Measurements from ENCODE around the gene HDGFL2. TPM values are rescaled to one million over a fixed set of nuclear protein-coding genes. Genes with fewer than 3 reads are reported as not detected.

HDGFL2 gene
- total and polyA plus RNA-seq, 4 donors: 36.5 to 47.0 (median 38.8) TPM

GRCh38 chr19:4428326-4428975 lies 43.6 kb upstream of the HDGFL2 start:
- no peak for TF ChIP-seq CTCF (IDR thresholded peaks at IDR 0.05; ENCODE audit: control extremely low read depth, extremely low read depth)
- no peak overlapping the region for H3K9ac ChIP-seq (ENCODE audit: insufficient read depth in 1 of 2, low read length in 2 of 2)
- peaks cover 0 to 2% (median 0%) of the 10 kb centered on the region in 4 donors for H3K9me3 ChIP-seq (ENCODE audit: control insufficient read depth in 4 of 4, insufficient read depth in 3 of 4, low read length in 3 of 4)
- no peak overlapping the region for H3K4me3 ChIP-seq
- H3K36me3 ChIP-seq (ENCODE audit: control insufficient read depth in 4 of 4, insufficient read depth in 4 of 4, low read length in 4 of 4): peaks cover 2 to 18% (median 7%) of the 10 kb centered on the region in 4 donors
- H3K27ac ChIP-seq (ENCODE audit: low read depth in 1 of 2, low read length in 1 of 2): no peak overlapping the region
- DNase-seq (no peak), ATAC-seq (ENCODE audit: insufficient read depth, low FRiP score) (no peak)
- no peaks in the 10 kb centered on the region for H3K27me3 ChIP-seq (ENCODE audit: control insufficient read depth in 3 of 3, insufficient read depth in 3 of 3, low read length in 2 of 3)
- WGBS, 2 donors: 93 to 94% methylated on average over 20 of the region's 20 CpGs
- peaks cover 0 to 31% (median 13%) of the 10 kb centered on the region in 5 donors for H3K4me1 ChIP-seq (ENCODE audit: control insufficient read depth in 5 of 5, insufficient read depth in 5 of 5, low read length in 5 of 5)

- no peaks in the 10 kb centered on the region for H3K27me3 ChIP-seq (ENCODE audit: control insufficient read depth in 3 of 3, insufficient read depth in 3 of 3, low read length in 2 of 3)
- H3K9me3 ChIP-seq (ENCODE audit: control insufficient read depth in 4 of 4, insufficient read depth in 3 of 4, low read length in 3 of 4): peaks cover 0 to 2% (median 0%) of the 10 kb centered on the region in 4 donors
- peaks cover 2 to 18% (median 9%) of the 10 kb centered on the region in 4 donors for H3K36me3 ChIP-seq (ENCODE audit: control insufficient read depth in 4 of 4, insufficient read depth in 4 of 4, low read length in 4 of 4)
- peak in 2 of 3 donors; percentile 47 to 61 for DNase-seq
- H3K4me1 ChIP-seq (ENCODE audit: control insufficient read depth in 5 of 5, insufficient read depth in 5 of 5, low read length in 5 of 5): peaks cover 0 to 31% (median 13%) of the 10 kb centered on the region in 5 donors
- WGBS, 2 donors: 80 to 87% methylated on average over 16 of the region's 16 CpGs
- no peak overlapping the region for H3K9ac ChIP-seq (ENCODE audit: insufficient read depth in 1 of 2, low read length in 2 of 2)
- no peak overlapping the region for H3K4me3 ChIP-seq
- TF ChIP-seq CTCF (IDR thresholded peaks at IDR 0.05; ENCODE audit: control extremely low read depth, extremely low read depth): no peak
- ATAC-seq (ENCODE audit: insufficient read depth, low FRiP score): no peak
- no peak overlapping the region for H3K27ac ChIP-seq (ENCODE audit: low read depth in 1 of 2, low read length in 1 of 2)
Measured at GRCh38 chr19:4429256-4429655, 42.8 kb upstream of the HDGFL2 start.

- no peak for ATAC-seq (ENCODE audit: insufficient read depth, low FRiP score)
- no peak overlapping the region for H3K27ac ChIP-seq (ENCODE audit: low read depth in 1 of 2, low read length in 1 of 2)
- H3K9ac ChIP-seq (ENCODE audit: insufficient read depth in 1 of 2, low read length in 2 of 2): peak overlapping the region in 1 of 2 donors; percentile 49
- peaks cover 0 to 31% (median 13%) of the 10 kb centered on the region in 5 donors for H3K4me1 ChIP-seq (ENCODE audit: control insufficient read depth in 5 of 5, insufficient read depth in 5 of 5, low read length in 5 of 5)
- H3K36me3 ChIP-seq (ENCODE audit: control insufficient read depth in 4 of 4, insufficient read depth in 4 of 4, low read length in 4 of 4): peaks cover 2 to 19% (median 9%) of the 10 kb centered on the region in 4 donors
- 79 to 92% methylated on average over 12 of the region's 12 CpGs for WGBS, 2 donors
- DNase-seq: peak; percentile 89 to 96 (median 92)
- no peak overlapping the region for H3K4me3 ChIP-seq
- no peaks in the 10 kb centered on the region for H3K27me3 ChIP-seq (ENCODE audit: control insufficient read depth in 3 of 3, insufficient read depth in 3 of 3, low read length in 2 of 3)
- peaks cover 0 to 2% (median 0%) of the 10 kb centered on the region in 4 donors for H3K9me3 ChIP-seq (ENCODE audit: control insufficient read depth in 4 of 4, insufficient read depth in 3 of 4, low read length in 3 of 4)
- no peak for TF ChIP-seq CTCF (IDR thresholded peaks at IDR 0.05; ENCODE audit: control extremely low read depth, extremely low read depth)
Measured at GRCh38 chr19:4429771-4430171, 42.3 kb upstream of the HDGFL2 start.

Data from lung (tissue), 12 donors.